SK-N-SH (cell line): ENCODE data around the gene NBR1.

Experiments
- CTCF ChIP-seq: fragments of 200-600 bp; sonication (generic); IDR thresholded peaks from 2 replicates; pipeline ENCODE4 v1.6.1; 2017; ENCODE audit warnings: antibody characterized with exemption, mild to moderate bottlenecking, moderate library complexity
- GABPA ChIP-seq: IDR thresholded peaks from 2 replicates; pipeline ENCODE4 v1.4.0; 2012; ENCODE audit warnings: low read depth, mild to moderate bottlenecking
- MEF2A ChIP-seq: IDR thresholded peaks from 2 replicates; pipeline ENCODE4 v1.4.0; 2012; ENCODE audit warnings: low read depth, borderline replicate concordance

- TF ChIP-seq CTCF (no peak), MEF2A (no peak), GABPA (no peak)
These were observed 22.2 kb downstream of the NBR1 start for GRCh38 chr17:43193251-43193650.
